ENCODE measurements around the gene TSGA10IP.

TSGA10IP gene

DNA sequence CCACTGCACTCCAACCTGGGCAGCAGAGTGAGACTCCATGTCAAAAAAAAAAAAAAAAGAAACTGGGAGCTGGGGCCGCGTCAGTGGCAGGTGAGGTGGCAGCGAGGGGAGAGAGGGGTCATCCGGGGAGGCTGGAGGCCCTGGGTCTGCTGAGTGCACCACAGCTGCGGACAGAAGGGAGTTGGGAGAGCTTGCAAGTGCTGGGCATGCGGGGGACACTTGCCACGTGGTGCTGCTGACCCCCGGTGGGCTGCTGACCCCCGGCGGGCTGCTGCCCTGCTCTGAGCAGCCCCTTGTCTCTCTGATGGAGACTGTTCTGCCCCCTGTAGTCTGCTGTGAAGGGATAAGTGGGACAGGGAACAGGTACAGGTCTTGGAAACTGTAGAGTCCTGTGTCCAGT lies 23.4 kb upstream of the TSGA10IP start:
- Mint-ChIP-seq H3K36me3 (ENCODE audit: low read depth) (peaks cover 19% of the 10 kb centered on the region), H3K27ac (peak overlapping the region; percentile 17), H3K9me3 (no peaks in the 10 kb centered on the region), H3K4me3 (no peak overlapping the region), H3K27me3 (ENCODE audit: low read depth) (no peaks in the 10 kb centered on the region), H3K4me1 (ENCODE audit: low read depth) (peaks cover 13% of the 10 kb centered on the region)

DNA sequence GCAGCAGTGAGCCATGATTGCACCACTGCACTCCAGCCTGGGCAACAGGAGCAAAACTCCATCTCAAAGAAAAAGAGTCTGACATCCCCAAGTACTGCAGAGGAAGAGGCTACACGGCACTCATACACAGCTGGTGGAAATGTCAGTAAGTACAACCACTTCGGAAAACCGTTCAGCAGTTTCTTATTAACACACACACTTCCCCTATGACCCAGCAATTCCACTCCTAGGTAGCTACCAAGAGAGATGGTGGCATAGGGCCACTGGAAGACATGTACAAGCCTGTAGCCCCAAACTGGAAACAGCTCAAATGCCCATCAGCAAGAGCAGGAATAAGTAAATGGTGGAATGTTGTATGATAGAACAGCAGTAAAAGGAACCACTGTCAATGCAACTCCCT lies 22.7 kb upstream of the TSGA10IP start:
- H3K4me1 Mint-ChIP-seq (ENCODE audit: low read depth) = peaks cover 13% of the 10 kb centered on the region
- H3K9me3 Mint-ChIP-seq = no peaks in the 10 kb centered on the region
- peaks cover 21% of the 10 kb centered on the region for H3K36me3 Mint-ChIP-seq (ENCODE audit: low read depth)
- H3K27me3 Mint-ChIP-seq (ENCODE audit: low read depth) = no peaks in the 10 kb centered on the region
- H3K4me3 Mint-ChIP-seq = no peak overlapping the region
- H3K27ac Mint-ChIP-seq = no peak overlapping the region

DNA sequence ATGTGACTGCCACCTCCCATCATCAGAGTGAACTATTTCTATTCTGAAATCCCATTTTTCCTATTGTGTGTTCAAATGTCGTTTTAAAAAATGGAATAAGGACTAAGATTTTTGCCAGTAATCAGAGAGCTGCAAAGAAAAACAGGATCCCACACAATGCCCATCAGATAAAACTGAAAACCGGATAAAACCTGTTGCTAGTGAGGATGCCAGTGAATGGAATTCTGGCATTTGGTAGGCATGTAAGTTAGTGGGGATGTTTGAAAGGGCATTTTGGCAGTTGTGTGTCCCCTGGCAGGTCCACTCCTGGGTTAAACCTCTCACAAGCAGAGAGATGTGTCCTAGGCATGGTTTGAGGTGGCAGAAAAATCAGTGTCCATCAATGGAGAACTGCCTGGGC lies 19.9 kb upstream of the TSGA10IP start:
- H3K4me3 Mint-ChIP-seq = no peak overlapping the region
- H3K27ac Mint-ChIP-seq = peak overlapping the region; percentile 20
- H3K4me1 Mint-ChIP-seq (ENCODE audit: low read depth) = peaks cover 29% of the 10 kb centered on the region
- H3K36me3 Mint-ChIP-seq (ENCODE audit: low read depth) = peaks cover 19% of the 10 kb centered on the region
- H3K9me3 Mint-ChIP-seq = no peaks in the 10 kb centered on the region
- no peaks in the 10 kb centered on the region for H3K27me3 Mint-ChIP-seq (ENCODE audit: low read depth)

DNA sequence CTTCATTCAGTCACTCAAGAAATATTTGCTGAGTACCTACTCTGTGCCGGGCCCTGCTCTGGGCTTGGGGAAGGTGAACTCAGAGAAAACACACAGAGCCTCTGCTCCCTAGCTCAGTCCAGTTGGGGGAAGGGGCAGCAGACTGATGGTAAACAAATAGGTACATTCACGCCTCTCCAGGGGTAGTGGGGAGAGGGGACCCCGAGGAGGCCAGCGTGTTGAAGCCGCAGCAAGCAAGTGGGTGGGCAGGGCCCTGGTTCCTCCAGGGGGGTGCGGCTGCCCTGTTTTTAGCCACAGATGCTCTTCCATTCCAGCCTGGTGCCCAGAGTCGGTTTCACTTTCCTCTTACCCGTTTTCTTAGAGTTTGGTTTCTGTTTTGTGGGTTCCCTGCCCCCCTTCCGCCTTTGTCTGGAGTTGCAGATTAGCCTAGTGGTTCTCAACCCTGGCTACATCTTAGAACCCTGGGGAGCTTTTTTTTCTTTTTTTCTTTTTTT lies 17.3 kb upstream of the TSGA10IP start:
- no peaks in the 10 kb centered on the region for H3K9me3 Mint-ChIP-seq
- H3K36me3 Mint-ChIP-seq (ENCODE audit: low read depth) = peaks cover 9% of the 10 kb centered on the region
- peak overlapping the region; percentile 89 for H3K27ac Mint-ChIP-seq
- no peaks in the 10 kb centered on the region for H3K27me3 Mint-ChIP-seq (ENCODE audit: low read depth)
- peak overlapping the region; percentile 70 for H3K4me3 Mint-ChIP-seq
- H3K4me1 Mint-ChIP-seq (ENCODE audit: low read depth) = peaks cover 31% of the 10 kb centered on the region

- Mint-ChIP-seq H3K27me3 (ENCODE audit: low read depth) (no peaks in the 10 kb centered on the region), H3K36me3 (ENCODE audit: low read depth) (peaks cover 5% of the 10 kb centered on the region), H3K9me3 (no peaks in the 10 kb centered on the region), H3K4me1 (ENCODE audit: low read depth) (peaks cover 31% of the 10 kb centered on the region), H3K4me3 (peak overlapping the region; percentile 70), H3K27ac (peak overlapping the region; percentile 89)
Measured at GRCh38 chr11:65928667-65929066, 16.6 kb upstream of the TSGA10IP start.

- H3K36me3 Mint-ChIP-seq (ENCODE audit: low read depth) = peaks cover 4% of the 10 kb centered on the region
- H3K9me3 Mint-ChIP-seq = no peaks in the 10 kb centered on the region
- peaks cover 28% of the 10 kb centered on the region for H3K4me1 Mint-ChIP-seq (ENCODE audit: low read depth)
- peak overlapping the region; percentile 69 for H3K27ac Mint-ChIP-seq
- H3K4me3 Mint-ChIP-seq = no peak overlapping the region
- no peaks in the 10 kb centered on the region for H3K27me3 Mint-ChIP-seq (ENCODE audit: low read depth)
Measured at GRCh38 chr11:65931773-65932557, 13.3 kb upstream of the TSGA10IP start.

DNA sequence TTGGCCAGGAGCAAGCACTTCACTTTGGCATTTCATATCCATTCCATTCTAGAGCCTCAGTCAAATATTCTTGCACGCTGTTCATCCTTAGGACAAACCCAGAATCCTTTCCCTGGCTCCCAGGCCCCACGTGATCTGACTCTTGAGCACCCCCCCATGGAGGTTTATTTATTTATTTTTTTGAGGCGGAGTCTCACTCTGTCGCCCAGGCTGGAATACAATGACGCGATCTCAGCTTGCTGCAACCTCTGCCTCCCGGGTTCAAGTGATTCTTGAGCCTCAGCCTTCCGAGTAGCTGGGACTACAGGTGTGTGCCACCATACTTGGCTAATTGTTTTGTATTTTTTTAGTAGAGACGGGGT lies 12.7 kb upstream of the TSGA10IP start:
- Mint-ChIP-seq H3K4me1 (ENCODE audit: low read depth) (peaks cover 23% of the 10 kb centered on the region), H3K4me3 (no peak overlapping the region), H3K9me3 (no peaks in the 10 kb centered on the region), H3K27ac (no peak overlapping the region), H3K36me3 (ENCODE audit: low read depth) (peaks cover 1% of the 10 kb centered on the region), H3K27me3 (ENCODE audit: low read depth) (peaks cover 4% of the 10 kb centered on the region)

- H3K36me3 Mint-ChIP-seq (ENCODE audit: low read depth) = no peaks in the 10 kb centered on the region
- no peak overlapping the region for H3K4me3 Mint-ChIP-seq
- H3K27me3 Mint-ChIP-seq (ENCODE audit: low read depth) = peaks cover 11% of the 10 kb centered on the region
- H3K9me3 Mint-ChIP-seq = no peaks in the 10 kb centered on the region
- no peak overlapping the region for H3K27ac Mint-ChIP-seq
- H3K4me1 Mint-ChIP-seq (ENCODE audit: low read depth) = peaks cover 10% of the 10 kb centered on the region
Measured at GRCh38 chr11:65934014-65934413, 11.3 kb upstream of the TSGA10IP start.

DNA sequence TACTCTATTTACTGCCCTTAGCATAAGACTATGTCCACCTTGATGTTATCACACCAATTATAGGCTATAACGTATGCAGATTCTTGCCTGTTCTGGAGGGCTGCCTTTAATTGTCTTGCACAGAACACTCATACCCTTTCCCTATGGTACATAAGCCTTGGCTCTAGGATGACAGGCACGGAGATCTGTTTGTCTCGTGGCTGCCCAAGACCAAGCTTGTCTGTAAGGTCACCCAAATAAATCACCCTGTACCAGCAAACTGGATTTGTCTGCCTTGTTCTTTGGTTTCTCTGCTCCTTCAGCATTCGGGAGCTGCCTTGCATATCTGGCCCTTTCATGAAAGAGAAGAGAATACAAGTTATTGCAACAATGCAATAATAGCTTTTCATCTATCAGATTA lies 7.5 kb upstream of the TSGA10IP start:
- H3K4me3 Mint-ChIP-seq = no peak overlapping the region
- H3K27ac Mint-ChIP-seq = no peak overlapping the region
- no peaks in the 10 kb centered on the region for H3K36me3 Mint-ChIP-seq (ENCODE audit: low read depth)
- no peaks in the 10 kb centered on the region for H3K4me1 Mint-ChIP-seq (ENCODE audit: low read depth)
- peaks cover 11% of the 10 kb centered on the region for H3K27me3 Mint-ChIP-seq (ENCODE audit: low read depth)
- H3K9me3 Mint-ChIP-seq = no peaks in the 10 kb centered on the region

GRCh38 chr11:65941720-65942310 lies 3.5 kb upstream of the TSGA10IP start:
- H3K27ac Mint-ChIP-seq = no peak overlapping the region
- H3K4me3 Mint-ChIP-seq = no peak overlapping the region
- no peaks in the 10 kb centered on the region for H3K4me1 Mint-ChIP-seq (ENCODE audit: low read depth)
- no peaks in the 10 kb centered on the region for H3K9me3 Mint-ChIP-seq
- H3K36me3 Mint-ChIP-seq (ENCODE audit: low read depth) = no peaks in the 10 kb centered on the region
- peaks cover 11% of the 10 kb centered on the region for H3K27me3 Mint-ChIP-seq (ENCODE audit: low read depth)

DNA sequence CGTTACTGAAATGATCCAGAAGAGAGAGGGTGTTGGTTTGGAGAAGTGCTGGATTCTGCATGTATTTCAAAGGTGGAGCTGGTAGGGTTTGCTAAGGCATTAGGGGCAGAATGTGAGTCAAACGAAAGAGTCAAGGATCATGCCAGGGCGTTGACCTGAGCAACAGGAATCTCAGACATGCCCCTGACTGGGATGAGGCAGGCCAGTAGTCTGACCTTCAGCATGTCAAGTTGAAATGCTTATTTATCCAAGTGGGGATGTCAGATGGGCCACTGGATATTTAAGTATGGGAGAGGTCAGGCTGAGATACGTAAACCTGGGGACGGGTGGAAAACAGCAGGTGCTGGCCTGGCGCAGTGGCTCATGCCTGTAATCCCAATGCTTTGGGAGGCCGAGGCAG lies 2.7 kb upstream of the TSGA10IP start:
- no peak overlapping the region for H3K4me3 Mint-ChIP-seq
- peaks cover 7% of the 10 kb centered on the region for H3K27me3 Mint-ChIP-seq (ENCODE audit: low read depth)
- no peaks in the 10 kb centered on the region for H3K9me3 Mint-ChIP-seq
- H3K36me3 Mint-ChIP-seq (ENCODE audit: low read depth) = no peaks in the 10 kb centered on the region
- H3K27ac Mint-ChIP-seq = no peak overlapping the region
- no peaks in the 10 kb centered on the region for H3K4me1 Mint-ChIP-seq (ENCODE audit: low read depth)

GRCh38 chr11:65944191-65944590 lies 1.1 kb upstream of the TSGA10IP start:
- Mint-ChIP-seq H3K4me1 (ENCODE audit: low read depth) (no peaks in the 10 kb centered on the region), H3K4me3 (no peak overlapping the region), H3K27me3 (ENCODE audit: low read depth) (peaks cover 10% of the 10 kb centered on the region), H3K9me3 (no peaks in the 10 kb centered on the region), H3K27ac (no peak overlapping the region), H3K36me3 (ENCODE audit: low read depth) (no peaks in the 10 kb centered on the region)

GRCh38 chr11:65944767-65945166 lies 513 bp upstream of the TSGA10IP start:
- Mint-ChIP-seq H3K9me3 (no peaks in the 10 kb centered on the region), H3K27ac (no peak overlapping the region), H3K27me3 (ENCODE audit: low read depth) (peaks cover 10% of the 10 kb centered on the region), H3K4me1 (ENCODE audit: low read depth) (no peaks in the 10 kb centered on the region), H3K36me3 (ENCODE audit: low read depth) (no peaks in the 10 kb centered on the region), H3K4me3 (no peak overlapping the region)

GRCh38 chr11:65945941-65946558 lies 770 bp downstream of the TSGA10IP start:
- Mint-ChIP-seq H3K4me3 (no peak overlapping the region), H3K36me3 (ENCODE audit: low read depth) (no peaks in the 10 kb centered on the region)

DNA sequence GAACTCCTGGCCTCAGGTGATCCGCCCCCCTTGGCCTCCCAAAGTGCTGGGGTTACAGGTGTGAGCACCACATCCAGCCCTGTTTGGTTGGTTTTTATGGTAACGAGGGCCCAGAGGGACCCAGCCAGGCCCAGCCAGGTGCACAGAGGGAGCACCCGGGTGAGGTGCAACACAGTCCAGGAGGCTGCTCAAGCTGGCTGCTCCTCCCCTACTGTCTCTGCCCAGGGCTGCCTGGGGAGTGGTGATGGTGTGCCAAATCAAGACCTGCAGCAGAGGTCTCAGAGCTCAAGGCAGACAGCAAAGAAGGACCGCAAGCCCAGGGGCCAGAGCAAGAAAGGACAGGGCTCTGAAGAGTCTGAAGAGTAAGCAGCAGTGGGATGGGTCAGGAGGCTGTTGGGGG lies 1.4 kb downstream of the TSGA10IP start:
- Mint-ChIP-seq H3K36me3 (ENCODE audit: low read depth) (no peaks in the 10 kb centered on the region), H3K4me1 (ENCODE audit: low read depth) (no peaks in the 10 kb centered on the region), H3K4me3 (no peak overlapping the region), H3K27ac (no peak overlapping the region), H3K27me3 (ENCODE audit: low read depth) (peaks cover 13% of the 10 kb centered on the region), H3K9me3 (no peaks in the 10 kb centered on the region)

More at GRCh38 chr11:65945941-65946558, 770 bp downstream of the TSGA10IP start:
- Mint-ChIP-seq H3K27ac (no peak overlapping the region), H3K27me3 (ENCODE audit: low read depth) (peaks cover 12% of the 10 kb centered on the region), H3K4me1 (ENCODE audit: low read depth) (no peaks in the 10 kb centered on the region), H3K9me3 (no peaks in the 10 kb centered on the region)

Data from T-helper 1 cell treated with Interleukin-12 subunit alpha and Interleukin-12 subunit beta and Interleukin-4 antibody, amounts not matched to agents 30 μg/mL and 1 μg/mL, for 36 hours (primary cell).